HepG2 (cell line): ENCODE results near the gene MAN1C1.

Source experiments
- ZNF275 ChIP-seq: sonication (generic); formaldehyde crosslinking; IDR thresholded peaks from 2 replicates; pipeline ENCODE4 v1.8.0; 2022; ENCODE audit warnings: missing genetic modification reagents, mild to moderate bottlenecking, inconsistent platforms, borderline replicate concordance
- ZNF3 ChIP-seq: IDR thresholded peaks from 2 replicates; pipeline ENCODE4 v1.7.0; 2017; ENCODE audit warnings: inconsistent platforms
- ZNF652 ChIP-seq: IDR thresholded peaks from 2 replicates; pipeline ENCODE4 v1.6.1; 2016; ENCODE audit warnings: low read depth, borderline replicate concordance

GRCh38 chr1:25786887-25787759 is 170.5 kb downstream of the MAN1C1 start:
- no peak for TF ChIP-seq ZNF652
- TF ChIP-seq ZNF275 = no peak
- TF ChIP-seq ZNF3 (CRISPR knock-in tag) = no peak
